Vagina (tissue), 2 donors: ENCODE measurements around the gene NEO1.

Source experiments
- POLR2A ChIP-seq, 2 donors: fragments of 450-650 bp; IDR thresholded peaks; one replicate each; pipeline ENCODE4 v1.6.1; 2017; ENCODE audit warnings: antibody characterized with exemption in 2 of 2, mild to moderate bottlenecking in 2 of 2, moderate library complexity in 2 of 2
- POLR2AphosphoS5 ChIP-seq, 2 donors: sonication (generic); formaldehyde crosslinking; IDR thresholded peaks; one replicate each; pipeline ENCODE4 v1.9.0; 2017; ENCODE audit warnings: antibody characterized with exemption in 2 of 2, mild to moderate bottlenecking in 2 of 2, low read depth in 1 of 2; ENCODE audit not compliant: insufficient read depth in 1 of 2
- TF ChIP-seq, protein P1 (sequence below), 3 experiments: fragments of 450-650 bp in 2 of 3; fragments of 200-600 bp in 1 of 3; sonication (generic) in 1 of 3; IDR thresholded peaks; one replicate each; pipeline ENCODE4 v1.5.1; 2017 to 2019; ENCODE audit warnings: antibody characterized with exemption in 3 of 3, mild to moderate bottlenecking in 2 of 3, moderate library complexity in 2 of 3

GRCh38 chr15:73320619-73321180, 268.4 kb downstream of the NEO1 start:
- TF ChIP-seq, protein P1, sequence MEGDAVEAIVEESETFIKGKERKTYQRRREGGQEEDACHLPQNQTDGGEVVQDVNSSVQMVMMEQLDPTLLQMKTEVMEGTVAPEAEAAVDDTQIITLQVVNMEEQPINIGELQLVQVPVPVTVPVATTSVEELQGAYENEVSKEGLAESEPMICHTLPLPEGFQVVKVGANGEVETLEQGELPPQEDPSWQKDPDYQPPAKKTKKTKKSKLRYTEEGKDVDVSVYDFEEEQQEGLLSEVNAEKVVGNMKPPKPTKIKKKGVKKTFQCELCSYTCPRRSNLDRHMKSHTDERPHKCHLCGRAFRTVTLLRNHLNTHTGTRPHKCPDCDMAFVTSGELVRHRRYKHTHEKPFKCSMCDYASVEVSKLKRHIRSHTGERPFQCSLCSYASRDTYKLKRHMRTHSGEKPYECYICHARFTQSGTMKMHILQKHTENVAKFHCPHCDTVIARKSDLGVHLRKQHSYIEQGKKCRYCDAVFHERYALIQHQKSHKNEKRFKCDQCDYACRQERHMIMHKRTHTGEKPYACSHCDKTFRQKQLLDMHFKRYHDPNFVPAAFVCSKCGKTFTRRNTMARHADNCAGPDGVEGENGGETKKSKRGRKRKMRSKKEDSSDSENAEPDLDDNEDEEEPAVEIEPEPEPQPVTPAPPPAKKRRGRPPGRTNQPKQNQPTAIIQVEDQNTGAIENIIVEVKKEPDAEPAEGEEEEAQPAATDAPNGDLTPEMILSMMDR (IDR thresholded peaks at IDR 0.05): no peak
- no peak for TF ChIP-seq POLR2AphosphoS5 (IDR thresholded peaks at IDR 0.05; ENCODE audit: insufficient read depth in 1 of 2, low read depth in 1 of 2)
- TF ChIP-seq POLR2A (IDR thresholded peaks at IDR 0.05): no peak
